NCI-H1417 treated with DMSO at 0.1 percent for 48 hours (cell line): Measurements from ENCODE around the gene PCSK6.

Experiments used
- DNase-seq: peaks from one replicate; lab custom pipeline; 2025; lab: John Stamatoyannopoulos, UW

The PCSK6 gene

DNA sequence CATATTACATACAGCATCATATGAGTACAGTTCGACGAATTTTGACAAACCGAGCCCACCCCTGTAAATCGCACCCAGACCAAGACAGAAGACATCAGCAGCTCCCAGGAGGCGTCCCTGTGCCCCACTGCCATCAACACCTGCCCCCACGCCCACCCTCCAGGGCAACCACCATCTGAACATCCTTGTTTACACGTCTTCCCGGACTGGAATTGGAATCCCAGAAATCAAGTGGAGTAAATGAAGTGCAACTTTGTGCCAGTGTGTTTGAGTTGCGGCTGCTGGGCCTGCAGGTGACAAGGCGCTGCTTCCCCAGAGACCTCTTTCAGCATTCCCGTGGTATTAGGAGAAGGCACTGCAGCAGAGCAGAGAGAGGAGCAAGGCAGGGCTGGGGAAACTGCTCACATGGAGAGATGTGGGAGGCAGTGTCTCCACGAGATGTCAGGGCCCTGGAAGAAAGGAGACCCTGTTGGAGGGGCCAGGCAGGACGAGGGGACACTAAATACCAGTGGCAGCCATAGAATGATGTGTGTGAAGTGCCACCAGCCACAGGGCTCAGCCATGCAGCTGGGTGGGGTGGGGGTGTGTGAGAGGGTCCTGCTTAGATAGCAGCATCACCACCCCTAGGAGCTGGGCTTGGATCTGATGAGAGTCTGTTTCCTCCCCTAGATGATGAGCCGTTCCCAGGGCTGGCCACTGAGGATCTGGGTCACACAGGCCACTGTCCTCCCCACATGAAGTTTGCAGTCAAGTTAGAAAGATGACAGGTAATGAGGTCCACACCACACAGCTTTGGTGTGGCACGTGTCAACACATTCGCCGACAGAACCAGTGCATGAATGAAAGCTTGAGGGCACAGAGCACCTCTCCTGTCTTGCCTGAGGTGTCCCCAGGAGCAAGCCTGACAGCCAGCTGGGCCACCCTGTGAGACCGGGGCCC is 33.4 kb upstream of the PCSK6 start:
- no peak for DNase-seq

- no peak for DNase-seq
These were observed 32.6 kb upstream of the PCSK6 start for GRCh38 chr15:101522091-101522490.

DNA sequence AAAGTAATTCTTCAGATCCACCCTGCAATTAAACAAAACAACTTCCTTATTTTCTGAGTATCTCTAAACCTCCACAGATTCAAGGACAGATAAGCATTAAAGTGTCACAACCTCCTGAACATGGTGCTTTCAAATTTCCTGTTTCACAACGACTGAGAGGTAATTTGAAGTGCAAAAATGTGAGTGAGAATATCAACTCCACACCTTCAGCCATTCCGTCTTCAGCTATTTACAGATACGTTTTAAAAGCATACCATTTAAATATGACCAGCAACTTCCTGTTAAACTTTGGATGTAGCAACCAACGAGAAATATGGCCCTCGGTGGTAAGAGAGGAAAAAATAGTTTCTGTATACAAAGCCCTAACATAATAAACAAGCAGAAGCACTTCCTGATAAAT is 32.1 kb upstream of the PCSK6 start:
- no peak for DNase-seq

GRCh38 chr15:101521069-101521468 is 31.6 kb upstream of the PCSK6 start:
- no peak for DNase-seq

GRCh38 chr15:101520395-101520794 is 30.9 kb upstream of the PCSK6 start:
- DNase-seq = no peak

GRCh38 chr15:101517504-101517903 is 28.0 kb upstream of the PCSK6 start:
- no peak for DNase-seq

DNA sequence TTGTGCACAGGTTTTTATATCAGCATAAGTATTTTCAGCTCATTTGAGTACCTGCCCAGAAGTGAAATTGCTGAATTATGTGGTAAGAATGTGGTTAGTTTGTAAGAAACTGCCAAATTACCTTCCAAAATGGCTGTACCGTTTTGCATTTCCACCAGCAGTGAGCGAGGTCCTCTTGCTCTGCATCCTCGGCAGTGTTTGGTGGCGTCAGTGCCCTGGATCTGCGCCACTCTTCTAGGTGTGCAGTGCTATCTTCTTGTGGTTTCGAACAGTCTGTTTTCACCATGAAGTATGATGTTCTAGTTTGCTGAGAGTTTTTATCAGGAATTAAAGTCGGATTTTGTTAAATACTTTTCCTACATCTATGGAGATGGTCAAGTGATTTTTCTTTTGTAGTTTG is 24.8 kb upstream of the PCSK6 start:
- no peak for DNase-seq

DNA sequence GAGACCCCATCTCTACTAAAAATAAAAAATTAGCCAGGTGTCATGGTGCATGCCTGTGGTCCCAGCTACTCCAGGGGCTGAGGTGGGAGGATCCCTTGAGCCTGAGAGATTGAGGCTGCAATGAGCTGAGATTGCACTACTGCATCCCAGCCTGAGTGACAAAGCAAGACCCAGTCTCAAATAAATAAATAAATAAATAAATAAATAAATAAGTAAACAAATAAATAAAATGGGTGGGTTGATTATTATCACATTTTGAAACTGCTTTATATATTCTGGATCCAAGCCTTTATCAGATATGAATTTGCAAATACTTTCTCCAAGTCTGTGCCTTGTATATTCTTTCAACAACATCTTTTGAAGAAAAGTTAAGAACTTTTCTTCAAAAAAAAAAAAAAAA is 22.2 kb upstream of the PCSK6 start:
- DNase-seq = no peak

GRCh38 chr15:101510212-101511197 is 21.0 kb upstream of the PCSK6 start:
- no peak for DNase-seq

DNA sequence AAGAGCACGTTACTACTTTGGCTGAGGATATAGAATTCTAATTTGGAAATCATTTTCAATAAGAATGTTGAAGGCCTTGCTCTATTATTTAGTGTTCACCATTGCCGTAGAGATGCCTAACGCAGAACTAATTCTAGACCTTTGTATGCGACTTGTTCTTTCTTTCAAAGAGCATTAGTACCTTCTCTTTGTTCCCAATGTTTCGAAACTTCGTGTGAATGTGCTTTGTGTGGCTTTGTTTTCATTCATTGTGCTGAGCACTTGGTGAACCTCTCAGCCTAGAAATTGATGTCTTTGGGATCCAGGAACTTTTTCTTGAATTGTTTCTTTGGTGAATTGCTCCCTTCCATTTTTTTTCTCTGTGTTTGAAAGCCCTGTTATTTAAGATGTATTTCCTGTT is 19.8 kb upstream of the PCSK6 start:
- no peak for DNase-seq

DNA sequence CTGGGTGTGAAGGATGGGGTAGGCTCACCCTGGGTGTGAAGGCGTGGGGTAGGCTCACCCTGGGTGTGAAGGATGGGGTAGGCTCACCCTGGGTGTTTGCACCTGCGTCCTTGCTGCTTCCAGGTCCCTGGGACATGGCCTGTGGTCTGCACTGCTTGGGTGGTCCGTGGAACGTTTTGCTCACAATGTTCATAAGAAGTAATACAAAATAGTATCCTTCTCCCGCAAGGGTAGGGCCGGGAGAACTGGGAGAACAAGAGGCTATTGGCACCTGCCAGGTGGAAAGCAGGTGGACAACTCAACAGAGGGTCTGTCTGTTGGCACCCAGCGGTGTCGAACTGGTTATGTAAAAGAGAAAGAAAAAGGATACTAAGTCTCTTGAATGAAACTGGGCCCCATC is 17.0 kb upstream of the PCSK6 start:
- no peak for DNase-seq

DNA sequence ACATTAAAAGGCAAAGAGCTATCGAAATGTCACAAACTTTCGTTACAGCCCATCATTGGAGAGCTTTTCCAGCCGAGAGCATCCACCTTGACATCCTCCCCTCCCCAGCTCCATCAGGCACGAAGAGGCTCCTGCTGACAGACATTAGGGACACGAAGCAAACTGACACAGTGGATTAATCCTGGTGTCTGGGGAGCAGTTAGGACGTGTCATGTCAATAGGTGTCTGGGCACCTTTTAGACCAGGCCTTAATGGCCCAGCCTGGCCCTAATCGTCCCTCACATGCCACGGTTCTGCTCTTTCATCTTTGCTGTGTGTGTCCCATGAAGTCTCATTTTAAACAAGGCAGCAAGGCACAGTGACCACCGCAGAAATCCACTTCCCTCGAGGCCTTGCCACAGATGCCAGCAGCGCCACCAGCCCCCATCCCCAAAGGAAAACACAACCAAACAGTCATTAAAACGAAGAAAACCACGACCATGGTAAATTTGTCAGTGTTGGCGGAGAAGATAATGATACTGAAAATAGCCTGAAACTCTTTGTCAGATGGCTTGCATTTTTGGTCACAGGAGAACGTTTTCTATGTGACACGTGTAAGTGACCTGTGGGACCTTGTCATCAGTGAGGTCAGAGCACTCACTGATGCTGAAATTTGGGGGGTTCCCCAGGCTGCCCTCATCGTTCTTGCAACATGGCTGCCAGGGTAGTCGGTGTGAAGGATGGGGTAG is 16.3 kb upstream of the PCSK6 start:
- DNase-seq = no peak

GRCh38 chr15:101504866-101505609 is 15.5 kb upstream of the PCSK6 start:
- no peak for DNase-seq

GRCh38 chr15:101504373-101504772 is 14.9 kb upstream of the PCSK6 start:
- DNase-seq = no peak

- no peak for DNase-seq
These were observed 13.7 kb upstream of the PCSK6 start for GRCh38 chr15:101503296-101503599.

DNA sequence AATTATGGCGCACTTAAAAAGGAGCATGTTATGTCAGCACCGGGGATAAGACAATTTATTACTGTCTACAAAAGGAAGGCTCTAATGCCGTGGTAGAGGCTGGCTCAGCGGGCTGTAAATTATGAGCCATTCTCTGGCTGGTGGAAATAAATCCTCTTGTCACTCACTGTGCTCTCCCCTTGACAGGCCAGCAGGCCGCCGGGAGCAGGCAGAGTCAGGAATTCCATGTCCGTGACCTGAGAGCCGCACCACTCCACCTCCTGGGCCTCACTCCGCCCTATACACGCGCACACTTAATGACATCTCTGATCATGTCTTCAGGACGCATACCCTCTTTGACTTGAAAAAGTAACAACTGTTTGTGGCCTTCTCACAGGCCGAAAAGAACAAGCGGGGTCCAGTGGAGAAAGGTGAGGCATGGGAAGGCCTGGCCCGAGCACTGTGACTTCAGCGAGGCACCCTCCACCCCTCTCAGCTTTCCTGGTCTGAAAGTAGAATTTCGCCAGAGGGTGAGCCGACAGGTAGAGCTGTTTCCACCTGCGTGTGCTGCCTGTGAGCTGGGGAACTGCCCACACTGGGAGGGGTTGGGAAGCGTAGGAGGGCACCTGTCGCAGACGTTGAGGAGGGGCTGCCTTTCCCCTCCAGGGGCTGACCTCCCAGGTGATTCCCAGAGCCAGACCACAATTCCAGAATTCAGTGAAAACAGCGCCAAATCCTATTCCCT is 13.2 kb upstream of the PCSK6 start:
- no peak for DNase-seq

DNA sequence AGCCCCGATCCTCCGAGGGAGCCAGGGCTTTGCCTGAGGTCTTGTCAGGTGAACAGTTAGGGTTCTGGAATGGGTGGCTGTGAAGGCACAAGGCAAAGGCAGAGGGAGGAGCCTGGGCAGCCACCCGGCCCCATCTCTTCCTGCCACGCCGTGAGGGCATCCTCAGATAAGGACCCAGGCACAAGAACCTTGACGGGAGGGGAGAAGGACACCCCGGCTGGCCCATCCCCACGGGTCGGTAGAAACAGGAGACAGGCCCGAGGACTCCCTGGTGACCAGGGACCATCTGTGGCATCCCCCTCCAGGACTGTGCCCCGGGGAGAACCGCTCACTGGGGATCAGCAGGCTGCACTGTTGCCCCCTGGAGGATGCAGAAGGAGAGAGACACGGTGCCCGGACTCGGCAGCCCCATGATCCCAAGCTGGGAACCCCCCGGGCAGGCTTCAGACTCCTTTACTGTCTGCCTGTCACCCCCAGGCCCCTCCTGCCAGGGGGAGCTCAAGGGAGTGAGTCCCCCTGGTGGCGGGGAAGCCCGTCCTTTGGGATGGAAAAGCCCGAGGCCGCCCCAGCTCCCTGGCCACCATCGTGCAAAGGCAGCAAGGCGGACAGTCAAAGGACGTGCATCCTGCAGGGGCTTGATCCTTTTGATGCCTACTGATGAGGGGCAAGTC is 12.3 kb upstream of the PCSK6 start:
- no peak for DNase-seq

GRCh38 chr15:101500865-101501551 is 11.5 kb upstream of the PCSK6 start:
- no peak for DNase-seq

- DNase-seq = no peak
These were observed 10.6 kb upstream of the PCSK6 start for GRCh38 chr15:101499863-101500713.
